HG03354 (cell line): Measurements from ENCODE around the gene CACNG4.

Source experiments
- ATAC-seq: cut with Tn5 transposase; IDR thresholded peaks from one replicate; pipeline ENCODE4 v1.9.1; 2021; ENCODE audit warnings: mild to moderate bottlenecking; ENCODE audit not compliant: unreplicated experiment, poor library complexity, severe bottlenecking

Gene CACNG4

GRCh38 chr17:66942451-66943264, 21.8 kb upstream of the CACNG4 start:
- ATAC-seq: no peak

DNA sequence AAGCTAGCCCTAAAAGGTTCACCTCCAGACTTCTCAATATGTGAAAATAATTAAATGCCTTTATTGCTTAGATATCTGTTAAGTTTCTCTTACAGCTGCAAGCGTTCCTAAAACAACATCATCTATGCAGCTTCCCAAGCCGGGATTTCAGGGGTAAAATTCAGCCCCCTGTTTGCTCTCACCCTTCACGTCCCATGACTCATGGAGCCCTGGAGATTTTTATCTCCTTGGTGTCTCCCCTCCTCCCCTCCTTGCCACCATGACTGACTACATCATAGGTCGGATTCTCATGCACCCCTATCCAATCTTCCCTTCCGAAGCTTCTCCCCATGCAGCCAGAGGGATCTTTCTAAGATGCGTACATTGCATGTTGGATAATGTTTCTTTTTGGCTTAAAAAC, 21.0 kb upstream of the CACNG4 start:
- no peak for ATAC-seq

DNA sequence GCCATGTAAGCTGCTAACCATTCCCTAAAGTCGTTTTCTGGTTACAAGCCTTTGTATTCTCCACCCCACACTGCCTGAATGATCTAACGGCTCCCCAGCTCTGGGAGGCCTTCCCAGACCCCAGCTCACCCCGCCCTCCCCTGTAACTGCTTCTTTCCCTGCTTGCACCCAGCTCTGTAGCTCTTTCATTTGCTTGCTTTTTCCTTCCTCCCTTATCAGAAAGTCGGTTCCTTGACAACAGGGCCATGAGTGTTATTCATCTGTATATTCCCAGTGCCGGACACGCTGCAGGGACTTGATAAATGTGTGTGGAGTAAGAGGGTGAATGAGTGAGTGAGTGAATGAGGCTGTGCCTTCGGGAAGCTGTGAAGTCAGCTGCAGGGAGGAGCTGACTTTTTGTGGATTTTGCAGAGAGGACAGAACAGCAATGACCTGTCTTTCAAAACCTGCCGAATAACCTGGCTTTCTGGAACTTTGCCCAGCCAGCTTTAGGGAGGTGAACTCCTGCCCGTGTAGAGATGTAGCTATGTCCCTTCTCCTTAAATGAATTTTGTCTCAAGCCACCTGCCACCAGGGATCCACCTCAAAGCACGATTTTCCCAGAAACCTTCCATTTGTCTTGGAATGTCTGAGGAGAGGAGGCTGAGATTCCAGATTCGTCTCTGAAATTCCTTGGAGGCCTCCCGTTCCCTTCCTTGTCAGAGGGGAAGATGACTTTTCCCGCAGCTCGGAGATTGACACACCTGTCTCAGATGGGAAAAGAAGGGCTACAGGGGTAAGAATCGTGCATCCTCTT, 20.0 kb upstream of the CACNG4 start:
- no peak for ATAC-seq

- no peak for ATAC-seq
Observed at GRCh38 chr17:66945147-66945835, 19.2 kb upstream of the CACNG4 start.

- no peak for ATAC-seq
Observed at GRCh38 chr17:66946251-66946650, 18.3 kb upstream of the CACNG4 start.

- no peak for ATAC-seq
Observed at GRCh38 chr17:66947311-66947710, 17.2 kb upstream of the CACNG4 start.

GRCh38 chr17:66948061-66948750, 16.3 kb upstream of the CACNG4 start:
- ATAC-seq: no peak

DNA sequence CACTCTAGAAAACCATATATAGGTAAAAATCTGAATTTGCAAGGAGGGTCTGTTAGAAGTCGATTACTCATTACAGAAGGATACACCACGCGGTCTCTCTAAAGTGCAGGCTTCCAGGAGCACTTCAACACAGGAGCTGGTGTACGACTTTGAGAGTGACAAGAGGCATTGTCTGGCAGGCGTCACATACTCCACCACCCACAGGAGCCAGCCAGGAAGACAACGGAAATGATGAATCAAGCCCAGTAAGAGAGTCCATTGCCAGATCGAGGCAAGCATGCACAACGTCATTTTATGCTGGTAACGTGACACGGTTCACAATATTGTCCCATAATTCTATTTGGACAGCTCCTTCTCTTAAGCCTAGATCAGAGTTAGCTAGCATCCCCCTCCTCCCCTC, 15.0 kb upstream of the CACNG4 start:
- no peak for ATAC-seq

DNA sequence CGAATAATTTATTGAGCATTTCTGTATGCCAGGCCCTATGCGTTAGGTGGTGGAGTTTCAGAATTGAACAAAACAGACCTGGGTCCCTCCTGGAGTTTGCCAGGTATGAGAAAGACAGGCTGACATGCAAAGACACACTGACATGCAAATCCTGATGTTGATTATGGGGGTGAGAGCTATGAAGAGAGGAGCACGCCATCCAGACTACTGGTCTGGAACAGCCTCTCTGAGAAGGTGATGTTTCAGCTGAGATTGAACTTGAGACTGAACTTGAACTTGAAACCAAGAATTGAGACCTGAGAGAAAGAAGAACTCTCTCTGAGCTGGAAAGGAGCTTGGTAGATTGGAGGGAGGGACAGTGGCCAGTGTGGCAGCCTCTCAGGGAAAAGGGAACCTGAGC, 14.2 kb upstream of the CACNG4 start:
- no peak for ATAC-seq

- ATAC-seq: no peak
Observed at GRCh38 chr17:66950886-66951604, 13.5 kb upstream of the CACNG4 start.

- no peak for ATAC-seq
Observed at GRCh38 chr17:66951605-66951953, 12.9 kb upstream of the CACNG4 start.

DNA sequence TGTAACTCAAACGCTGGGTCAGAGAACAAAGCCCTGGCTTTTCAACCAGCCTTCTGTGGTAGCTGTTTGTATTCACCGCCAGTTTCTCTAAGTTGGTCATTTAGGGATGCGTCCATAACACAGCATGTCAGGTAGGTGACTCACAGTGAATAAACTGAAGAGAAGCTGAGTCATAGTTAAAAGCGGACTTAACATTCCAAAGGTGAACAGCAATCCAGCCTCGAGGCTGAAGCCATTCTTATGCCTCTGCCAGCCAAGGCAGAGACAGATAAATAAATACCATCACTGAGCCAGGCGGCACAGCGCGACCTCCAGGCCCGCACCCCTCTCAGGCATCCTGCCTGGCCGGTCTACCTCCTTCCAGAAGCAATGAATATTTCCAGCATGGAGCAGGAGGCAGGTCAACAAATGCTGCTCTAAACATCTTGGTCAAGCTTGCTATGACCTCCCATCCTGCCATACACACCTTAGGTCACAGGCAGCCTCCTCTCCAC, 12.4 kb upstream of the CACNG4 start:
- ATAC-seq: no peak

- no peak for ATAC-seq
Observed at GRCh38 chr17:66952681-66953629, 11.6 kb upstream of the CACNG4 start.

DNA sequence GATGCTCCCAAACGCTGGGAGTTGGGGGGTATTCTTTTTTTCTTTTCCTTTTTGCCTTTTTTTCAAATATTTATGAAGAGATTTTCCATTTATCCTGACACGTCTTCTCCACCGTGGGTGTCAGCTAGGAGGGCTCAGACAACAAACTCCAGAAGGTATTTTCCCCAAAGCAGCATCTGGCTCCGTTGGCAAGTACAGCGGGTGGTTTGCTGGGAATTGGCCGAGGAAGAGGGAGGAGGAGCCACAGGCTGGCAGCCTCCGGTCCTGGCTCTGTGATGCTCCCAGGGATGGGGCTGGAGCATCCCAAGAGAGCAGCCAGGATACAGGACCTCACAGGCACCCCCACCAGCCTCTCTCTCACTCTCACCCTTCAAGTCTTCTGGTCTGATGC, 10.9 kb upstream of the CACNG4 start:
- no peak for ATAC-seq

DNA sequence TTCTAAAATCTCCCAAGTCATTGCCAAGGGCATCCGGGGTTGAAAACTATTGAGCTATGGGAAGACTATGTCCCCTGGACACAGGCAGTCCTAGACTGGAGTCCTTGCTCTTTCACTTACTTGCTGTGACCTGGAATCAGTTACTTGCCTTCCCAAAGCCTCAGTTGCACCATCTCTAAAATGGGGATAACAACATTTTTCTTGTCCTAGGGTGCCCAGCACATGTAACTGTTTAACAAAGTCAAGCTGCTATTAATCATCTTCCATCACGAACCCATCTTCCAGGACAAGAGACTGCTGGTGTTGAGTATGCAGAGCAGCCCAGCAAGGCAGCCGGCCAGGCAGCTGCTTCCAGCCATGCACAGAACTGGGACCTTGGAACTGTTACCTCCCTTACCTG, 9.9 kb upstream of the CACNG4 start:
- no peak for ATAC-seq

- ATAC-seq: no peak
Observed at GRCh38 chr17:66955821-66956220, 8.7 kb upstream of the CACNG4 start.

GRCh38 chr17:66956941-66957340, 7.6 kb upstream of the CACNG4 start:
- ATAC-seq: no peak

- no peak for ATAC-seq
Observed at GRCh38 chr17:66957343-66957742, 7.2 kb upstream of the CACNG4 start.
